ENCODE results near the gene LIFR.
"Not testable (repeated sequence)": the region's sequence is repeated elsewhere in the genome, so short reads cannot be mapped to it uniquely, and the experiment has no call there.

The LIFR gene, protein sequence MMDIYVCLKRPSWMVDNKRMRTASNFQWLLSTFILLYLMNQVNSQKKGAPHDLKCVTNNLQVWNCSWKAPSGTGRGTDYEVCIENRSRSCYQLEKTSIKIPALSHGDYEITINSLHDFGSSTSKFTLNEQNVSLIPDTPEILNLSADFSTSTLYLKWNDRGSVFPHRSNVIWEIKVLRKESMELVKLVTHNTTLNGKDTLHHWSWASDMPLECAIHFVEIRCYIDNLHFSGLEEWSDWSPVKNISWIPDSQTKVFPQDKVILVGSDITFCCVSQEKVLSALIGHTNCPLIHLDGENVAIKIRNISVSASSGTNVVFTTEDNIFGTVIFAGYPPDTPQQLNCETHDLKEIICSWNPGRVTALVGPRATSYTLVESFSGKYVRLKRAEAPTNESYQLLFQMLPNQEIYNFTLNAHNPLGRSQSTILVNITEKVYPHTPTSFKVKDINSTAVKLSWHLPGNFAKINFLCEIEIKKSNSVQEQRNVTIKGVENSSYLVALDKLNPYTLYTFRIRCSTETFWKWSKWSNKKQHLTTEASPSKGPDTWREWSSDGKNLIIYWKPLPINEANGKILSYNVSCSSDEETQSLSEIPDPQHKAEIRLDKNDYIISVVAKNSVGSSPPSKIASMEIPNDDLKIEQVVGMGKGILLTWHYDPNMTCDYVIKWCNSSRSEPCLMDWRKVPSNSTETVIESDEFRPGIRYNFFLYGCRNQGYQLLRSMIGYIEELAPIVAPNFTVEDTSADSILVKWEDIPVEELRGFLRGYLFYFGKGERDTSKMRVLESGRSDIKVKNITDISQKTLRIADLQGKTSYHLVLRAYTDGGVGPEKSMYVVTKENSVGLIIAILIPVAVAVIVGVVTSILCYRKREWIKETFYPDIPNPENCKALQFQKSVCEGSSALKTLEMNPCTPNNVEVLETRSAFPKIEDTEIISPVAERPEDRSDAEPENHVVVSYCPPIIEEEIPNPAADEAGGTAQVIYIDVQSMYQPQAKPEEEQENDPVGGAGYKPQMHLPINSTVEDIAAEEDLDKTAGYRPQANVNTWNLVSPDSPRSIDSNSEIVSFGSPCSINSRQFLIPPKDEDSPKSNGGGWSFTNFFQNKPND

DNA sequence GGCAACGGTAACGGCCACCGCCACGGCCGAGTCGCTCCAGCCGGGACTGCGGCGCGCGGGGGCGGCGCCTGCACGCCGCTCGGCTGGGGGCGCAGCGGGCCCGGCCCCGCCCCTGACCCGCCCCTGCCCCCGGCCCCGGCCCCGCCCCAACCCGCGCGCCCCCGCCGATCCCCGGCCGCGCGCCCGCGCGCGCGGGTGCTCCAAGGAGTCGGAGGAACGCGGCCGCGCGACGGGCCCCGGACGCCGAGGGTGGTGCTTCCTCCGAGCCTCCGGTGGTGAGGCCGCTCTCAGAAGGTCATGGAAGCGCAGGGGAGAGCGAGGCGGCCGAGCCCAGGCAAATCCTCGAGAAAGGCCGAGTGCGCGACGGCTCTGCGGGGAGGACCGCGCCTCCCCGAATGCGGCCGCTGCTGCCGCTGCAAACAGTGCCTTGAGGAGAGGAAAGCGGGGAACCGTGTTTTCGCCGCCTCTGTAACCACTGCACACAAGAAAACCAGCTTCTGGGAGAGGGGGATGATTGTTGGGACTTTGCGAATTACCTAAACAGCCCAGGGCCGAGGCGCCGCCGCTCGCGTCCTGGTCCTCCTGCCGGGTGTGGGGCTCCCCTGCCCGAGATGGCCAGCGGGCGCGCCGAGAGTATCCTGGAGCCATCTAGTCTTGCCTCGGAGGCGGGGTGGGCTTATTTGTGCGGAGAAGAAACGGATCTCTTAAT, at the start of gene LIFR:
LIFR (minus strand) TSS at position 48 of the 709 bp plus-strand sequence. CDS start 25,999 bp downstream, outside the sequence.
- H3K4me3 Mint-ChIP-seq, result peak within 1 kb of the TSS; percentile 89
- H3K27me3 Mint-ChIP-seq, result peaks cover 50% of the 10 kb centered on the region
- no peaks in the 10 kb centered on the region for H3K9me3 Mint-ChIP-seq
- peaks cover 1% of the 10 kb centered on the region for H3K36me3 Mint-ChIP-seq
- H3K4me1 Mint-ChIP-seq, result peaks cover 10% of the 10 kb centered on the region
- no peak within 1 kb of the TSS for H3K27ac Mint-ChIP-seq

DNA sequence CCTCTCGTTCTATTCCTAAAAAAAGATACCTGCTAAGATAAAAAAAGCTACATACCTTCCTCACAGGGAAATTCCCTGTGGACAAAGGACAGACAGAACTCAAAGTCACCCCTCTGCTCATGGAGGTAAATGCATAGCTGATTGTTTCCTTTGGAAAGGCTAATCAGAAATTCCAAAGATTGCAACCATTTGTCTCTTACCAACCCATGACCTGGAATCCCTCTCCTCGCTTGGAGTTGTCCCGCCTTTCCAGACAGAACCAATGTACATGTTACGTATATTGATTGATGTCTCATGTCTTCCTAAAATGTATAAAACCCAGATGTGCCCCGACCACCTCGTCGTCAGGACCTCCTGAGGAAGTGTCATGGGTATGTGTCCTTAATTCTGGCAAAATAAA, 49.2 kb upstream of the LIFR start:
- Mint-ChIP-seq H3K9me3 (peaks cover 1% of the 10 kb centered on the region), H3K27ac (no peak overlapping the region), H3K36me3 (no peaks in the 10 kb centered on the region), H3K4me3 (no peak overlapping the region), H3K27me3 (peaks cover 11% of the 10 kb centered on the region), H3K4me1 (no peaks in the 10 kb centered on the region)

DNA sequence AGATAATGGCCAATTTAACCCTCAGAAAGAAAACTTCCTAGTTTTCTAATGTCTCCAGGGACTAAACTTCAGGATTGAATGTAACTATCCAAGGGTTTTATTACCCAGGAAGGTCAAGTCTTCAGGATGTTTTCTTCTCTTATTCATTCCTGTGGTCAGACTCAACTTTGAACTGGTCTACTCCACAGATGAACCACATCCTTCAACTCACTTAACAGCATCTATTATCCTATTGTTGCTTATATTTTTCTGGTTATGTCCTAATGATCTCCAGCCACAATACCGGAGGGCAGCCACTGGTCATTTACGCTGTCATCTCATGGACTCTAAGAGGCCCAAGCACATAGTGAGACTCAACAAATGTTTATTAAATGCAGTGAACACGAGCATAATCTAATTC, 47.2 kb upstream of the LIFR start:
- no peak overlapping the region for H3K27ac Mint-ChIP-seq
- no peaks in the 10 kb centered on the region for H3K36me3 Mint-ChIP-seq
- no peaks in the 10 kb centered on the region for H3K4me1 Mint-ChIP-seq
- peaks cover 5% of the 10 kb centered on the region for H3K9me3 Mint-ChIP-seq
- H3K27me3 Mint-ChIP-seq, result peaks cover 10% of the 10 kb centered on the region
- no peak overlapping the region for H3K4me3 Mint-ChIP-seq

DNA sequence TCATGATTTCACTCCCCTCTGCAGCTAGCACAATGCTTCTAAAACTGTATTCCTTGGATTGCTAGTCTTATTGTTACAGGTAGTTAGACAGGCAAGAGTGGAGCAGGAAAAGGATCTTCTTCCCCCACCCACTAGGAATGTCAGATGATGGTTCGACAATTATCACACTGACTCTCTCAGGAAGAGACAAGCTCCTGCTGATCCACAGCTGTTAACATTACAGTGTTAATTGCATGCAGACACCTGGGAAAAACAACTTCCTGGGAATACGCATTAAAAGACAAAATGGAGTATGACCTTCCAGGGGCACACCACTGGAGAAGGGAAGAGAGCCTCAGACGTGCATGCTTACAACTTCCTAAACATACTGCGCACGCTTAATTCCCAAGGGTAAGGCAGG, 46.2 kb upstream of the LIFR start:
- no peaks in the 10 kb centered on the region for H3K36me3 Mint-ChIP-seq
- no peaks in the 10 kb centered on the region for H3K4me1 Mint-ChIP-seq
- no peak overlapping the region for H3K27ac Mint-ChIP-seq
- H3K4me3 Mint-ChIP-seq, result no peak overlapping the region
- H3K9me3 Mint-ChIP-seq, result peaks cover 5% of the 10 kb centered on the region
- peaks cover 11% of the 10 kb centered on the region for H3K27me3 Mint-ChIP-seq

DNA sequence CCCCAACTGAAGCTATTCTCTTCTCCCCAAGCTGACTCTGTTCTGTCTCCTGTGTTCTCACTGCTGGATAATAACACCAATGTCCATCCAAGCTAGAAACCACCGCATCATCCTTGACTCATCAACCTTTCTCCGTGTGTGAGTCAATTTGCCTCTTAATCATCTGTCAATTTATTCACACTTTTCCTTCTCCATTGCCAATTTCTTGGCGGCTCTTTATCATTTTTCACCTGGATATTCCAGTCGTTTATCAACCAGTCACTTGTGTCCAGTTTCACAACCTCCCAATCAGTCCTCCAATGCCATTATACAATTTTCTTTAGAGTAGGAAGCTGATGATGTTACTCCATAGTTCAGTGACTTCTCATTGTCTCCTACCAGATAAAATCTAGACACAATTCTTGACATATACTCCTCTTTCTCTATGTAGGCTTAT, 45.4 kb upstream of the LIFR start:
- peaks cover 17% of the 10 kb centered on the region for H3K27me3 Mint-ChIP-seq
- H3K4me3 Mint-ChIP-seq, result no peak overlapping the region
- no peaks in the 10 kb centered on the region for H3K36me3 Mint-ChIP-seq
- H3K27ac Mint-ChIP-seq, result no peak overlapping the region
- H3K9me3 Mint-ChIP-seq, result peaks cover 5% of the 10 kb centered on the region
- H3K4me1 Mint-ChIP-seq, result no peaks in the 10 kb centered on the region

DNA sequence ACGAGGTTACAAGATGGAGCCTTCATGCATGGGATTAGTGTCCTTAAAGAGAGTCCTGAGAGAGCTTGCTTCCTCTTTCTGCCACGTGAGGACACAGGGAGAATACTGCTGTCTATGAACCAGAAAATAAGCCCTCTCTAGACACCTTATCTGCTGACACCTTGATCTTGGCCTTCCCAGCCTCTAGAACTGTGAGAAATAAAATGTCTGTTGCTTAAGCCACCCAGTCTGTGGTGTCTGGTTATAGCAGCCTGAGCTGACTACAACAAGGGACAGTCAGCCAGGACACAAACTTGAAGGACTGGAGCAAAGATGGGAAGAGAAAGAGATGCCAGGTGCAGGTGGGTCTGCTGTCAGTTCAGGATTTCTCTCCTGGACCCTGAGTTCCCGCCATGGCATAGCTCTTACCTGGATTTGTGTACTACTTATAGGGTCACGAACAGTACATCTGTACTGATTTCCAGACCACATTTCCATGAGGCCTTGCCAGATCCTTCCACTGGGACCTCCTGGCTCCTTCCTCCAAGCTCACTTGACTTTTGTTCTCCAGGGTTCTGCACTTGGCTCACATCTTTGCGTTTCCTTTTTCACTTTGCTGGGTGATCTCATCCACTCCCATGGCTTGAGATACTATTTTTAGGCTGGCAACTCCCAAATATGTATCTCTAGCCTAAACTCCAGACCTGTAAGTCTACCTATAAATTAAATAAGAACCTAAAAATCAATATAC, 44.9 kb upstream of the LIFR start:
- no peak overlapping the region for H3K4me3 Mint-ChIP-seq
- no peak overlapping the region for H3K27ac Mint-ChIP-seq
- H3K9me3 Mint-ChIP-seq, result peaks cover 5% of the 10 kb centered on the region
- no peaks in the 10 kb centered on the region for H3K4me1 Mint-ChIP-seq
- H3K36me3 Mint-ChIP-seq, result no peaks in the 10 kb centered on the region
- H3K27me3 Mint-ChIP-seq, result peaks cover 17% of the 10 kb centered on the region

DNA sequence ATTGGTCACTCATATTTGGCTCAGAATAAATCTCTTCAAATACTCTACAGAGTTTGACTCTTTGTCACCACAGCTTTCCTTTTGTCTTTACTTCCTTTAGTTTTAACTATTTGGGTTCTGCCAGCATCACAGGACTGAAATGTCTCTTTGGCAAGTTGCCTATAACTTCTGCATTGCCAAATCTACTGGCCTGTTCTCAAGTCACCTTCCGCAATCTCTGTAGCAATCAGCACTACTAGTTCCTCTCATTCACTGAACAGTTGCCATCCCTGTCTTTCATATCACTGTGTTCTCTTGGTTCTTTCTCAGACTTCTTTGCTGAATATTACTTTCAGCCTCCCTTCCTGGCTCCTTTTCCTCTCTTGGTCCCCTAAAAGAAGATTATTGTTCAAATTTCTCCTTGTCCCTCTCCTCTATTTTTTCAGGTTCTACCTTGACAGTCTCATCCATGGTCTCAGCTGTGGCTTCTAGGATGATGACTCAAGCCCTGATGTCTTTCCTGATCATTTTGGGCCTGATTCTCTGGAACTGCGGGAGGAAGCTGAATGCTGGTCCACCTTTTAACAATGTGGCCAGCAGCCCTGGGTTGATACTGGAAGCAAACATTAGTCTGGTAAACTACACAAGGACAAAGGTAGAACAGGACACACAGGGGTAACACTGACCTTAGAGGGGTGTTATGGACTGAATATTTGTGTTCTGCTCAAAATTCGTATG, 44.0 kb upstream of the LIFR start:
- no peaks in the 10 kb centered on the region for H3K4me1 Mint-ChIP-seq
- H3K27me3 Mint-ChIP-seq, result peaks cover 17% of the 10 kb centered on the region
- H3K27ac Mint-ChIP-seq, result no peak overlapping the region
- no peak overlapping the region for H3K4me3 Mint-ChIP-seq
- peaks cover 5% of the 10 kb centered on the region for H3K9me3 Mint-ChIP-seq
- H3K36me3 Mint-ChIP-seq, result no peaks in the 10 kb centered on the region

DNA sequence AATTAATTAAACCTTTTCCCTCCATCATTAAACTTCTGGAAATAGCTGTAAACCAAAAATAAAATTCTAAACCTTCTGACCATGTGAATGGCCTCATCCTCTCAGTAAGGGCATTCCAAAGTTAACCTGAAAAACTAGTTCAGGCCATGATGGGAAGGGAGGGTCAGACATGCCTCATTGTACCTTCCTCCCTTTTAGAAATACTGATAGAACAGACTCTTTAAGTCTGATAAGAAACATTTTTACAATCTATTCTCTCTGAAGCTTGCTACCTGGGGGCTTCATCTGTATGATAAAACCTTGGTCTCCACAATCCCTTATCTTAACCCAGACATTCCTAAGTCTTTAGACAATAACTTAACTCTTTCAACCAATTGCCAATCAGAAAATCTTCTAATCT, 43.3 kb upstream of the LIFR start:
- H3K4me3 Mint-ChIP-seq, H3K9me3 Mint-ChIP-seq, H3K4me1 Mint-ChIP-seq, H3K27ac Mint-ChIP-seq, H3K36me3 Mint-ChIP-seq: not testable (repeated sequence)
- H3K27me3 Mint-ChIP-seq, result peaks cover 16% of the 10 kb centered on the region

DNA sequence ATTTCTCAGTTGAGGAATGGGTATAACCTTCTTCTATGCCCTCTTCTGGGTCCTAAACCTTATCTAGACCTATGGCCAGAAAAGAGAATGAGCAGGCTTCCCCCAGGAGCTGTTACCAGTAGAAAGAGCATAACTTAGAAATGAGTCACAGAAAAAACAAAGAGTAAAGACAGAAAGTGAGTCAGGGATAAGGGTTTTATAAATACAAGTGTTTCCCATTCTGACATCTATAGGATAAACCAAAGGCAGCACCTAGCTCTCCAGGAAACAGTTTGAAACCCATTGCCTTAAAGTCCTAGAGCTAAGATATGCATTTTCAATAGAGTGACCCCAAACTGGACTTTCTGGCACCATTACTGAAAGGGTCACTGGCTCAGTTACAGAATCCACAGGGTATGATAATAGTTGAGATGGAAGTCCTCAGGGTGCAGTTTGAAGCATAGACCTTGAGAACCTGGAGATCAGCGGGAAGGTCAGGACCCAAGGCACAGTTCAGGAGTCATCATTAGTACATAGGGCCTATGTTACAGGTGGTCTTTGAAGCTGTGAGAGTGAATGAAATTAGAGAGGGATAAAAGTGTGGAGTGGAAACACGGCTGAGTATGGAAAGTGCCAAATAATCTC, 42.7 kb upstream of the LIFR start:
- Mint-ChIP-seq H3K9me3 (peaks cover 5% of the 10 kb centered on the region), H3K4me1 (no peaks in the 10 kb centered on the region), H3K27me3 (peaks cover 16% of the 10 kb centered on the region), H3K36me3 (no peaks in the 10 kb centered on the region), H3K27ac (no peak overlapping the region), H3K4me3 (no peak overlapping the region)

DNA sequence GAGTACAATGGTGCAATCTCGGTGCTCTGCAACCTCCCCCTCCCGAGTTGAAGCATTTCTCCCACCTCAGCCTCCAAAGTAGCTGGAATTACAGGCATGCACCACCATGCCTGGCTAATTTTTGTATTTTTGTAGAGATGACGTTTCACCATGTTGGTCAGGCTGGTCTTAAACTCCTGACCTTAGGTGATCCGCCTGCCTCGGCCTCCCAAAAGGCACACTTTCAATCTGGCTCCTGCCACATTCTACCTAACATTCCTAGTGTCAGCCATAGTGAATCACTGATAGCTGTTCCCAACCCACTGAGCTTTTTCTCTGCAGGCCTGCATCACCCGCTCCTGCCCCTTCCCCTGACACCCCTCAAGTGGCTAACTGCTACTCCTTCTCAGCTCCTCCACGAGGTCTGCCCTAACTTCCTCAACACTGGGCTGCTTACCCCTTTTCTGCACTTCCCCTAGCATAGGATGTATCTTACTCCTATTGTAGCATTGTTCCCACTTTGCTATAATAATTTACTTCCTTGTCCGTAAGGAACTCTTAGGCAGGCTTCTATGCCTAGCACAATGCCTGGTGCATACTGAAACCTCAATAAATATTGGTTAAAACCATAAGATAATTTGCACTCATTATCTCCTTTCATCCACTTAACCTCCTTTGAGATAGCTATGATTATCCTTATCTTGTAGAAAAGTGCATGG, 42.0 kb upstream of the LIFR start:
- Mint-ChIP-seq H3K9me3 (peaks cover 5% of the 10 kb centered on the region), H3K36me3 (no peaks in the 10 kb centered on the region), H3K4me1 (no peaks in the 10 kb centered on the region), H3K4me3 (no peak overlapping the region), H3K27me3 (peaks cover 15% of the 10 kb centered on the region), H3K27ac (no peak overlapping the region)

DNA sequence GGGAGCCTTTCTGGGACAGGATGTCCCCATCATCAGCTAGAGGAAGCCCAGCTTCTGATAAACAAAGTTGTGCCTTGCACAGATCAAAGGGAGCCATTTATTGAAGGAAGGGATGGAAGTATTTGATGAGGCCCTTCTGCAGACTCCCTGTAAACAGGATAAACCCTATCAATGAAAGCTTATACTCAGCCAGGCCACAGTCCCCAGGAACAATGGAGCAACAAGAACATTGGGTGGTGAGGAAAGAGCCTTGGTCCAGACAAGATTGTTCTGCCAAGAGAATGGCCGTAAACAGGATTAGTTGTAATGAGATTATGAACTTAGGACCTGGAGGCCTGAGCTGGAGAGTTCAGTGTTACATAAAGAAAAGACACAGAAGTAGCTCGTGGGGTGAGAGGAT, 40.5 kb upstream of the LIFR start:
- H3K4me1 Mint-ChIP-seq, result no peaks in the 10 kb centered on the region
- peaks cover 5% of the 10 kb centered on the region for H3K9me3 Mint-ChIP-seq
- H3K27ac Mint-ChIP-seq, result no peak overlapping the region
- H3K4me3 Mint-ChIP-seq, result no peak overlapping the region
- H3K27me3 Mint-ChIP-seq, result peaks cover 14% of the 10 kb centered on the region
- H3K36me3 Mint-ChIP-seq, result no peaks in the 10 kb centered on the region

DNA sequence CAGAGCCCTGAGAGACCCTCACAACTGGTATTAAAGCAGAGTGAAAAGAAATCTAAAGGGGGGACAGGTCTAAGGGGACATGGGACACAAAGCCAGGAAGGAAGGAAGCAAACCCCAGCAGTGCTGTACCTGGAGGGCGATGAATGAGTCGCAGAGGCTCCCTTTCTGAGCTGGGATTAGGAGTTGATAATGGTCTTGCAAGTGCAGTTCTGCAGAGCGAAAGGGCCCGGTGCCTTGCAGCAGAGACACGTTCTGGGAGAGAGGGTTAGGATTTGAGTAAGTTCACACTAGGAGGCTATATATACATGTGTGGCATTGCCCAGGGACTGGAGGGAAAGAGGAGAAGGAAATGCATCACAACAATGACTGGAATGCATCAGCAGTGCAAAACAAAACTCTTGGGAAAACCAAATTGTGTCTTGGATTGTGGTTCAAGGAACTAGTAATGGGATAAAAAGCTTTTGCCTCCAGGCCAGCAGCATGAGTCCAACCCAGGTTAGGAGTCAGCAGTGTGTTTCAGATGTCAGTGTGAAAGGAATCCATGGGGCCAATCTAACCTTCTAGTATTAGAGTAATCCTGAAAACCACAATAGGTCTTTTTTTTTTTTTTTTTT, 38.8 kb upstream of the LIFR start:
- peaks cover 12% of the 10 kb centered on the region for H3K27me3 Mint-ChIP-seq
- no peaks in the 10 kb centered on the region for H3K36me3 Mint-ChIP-seq
- H3K27ac Mint-ChIP-seq, result no peak overlapping the region
- no peaks in the 10 kb centered on the region for H3K4me1 Mint-ChIP-seq
- no peak overlapping the region for H3K4me3 Mint-ChIP-seq
- peaks cover under 1% of the 10 kb centered on the region for H3K9me3 Mint-ChIP-seq

DNA sequence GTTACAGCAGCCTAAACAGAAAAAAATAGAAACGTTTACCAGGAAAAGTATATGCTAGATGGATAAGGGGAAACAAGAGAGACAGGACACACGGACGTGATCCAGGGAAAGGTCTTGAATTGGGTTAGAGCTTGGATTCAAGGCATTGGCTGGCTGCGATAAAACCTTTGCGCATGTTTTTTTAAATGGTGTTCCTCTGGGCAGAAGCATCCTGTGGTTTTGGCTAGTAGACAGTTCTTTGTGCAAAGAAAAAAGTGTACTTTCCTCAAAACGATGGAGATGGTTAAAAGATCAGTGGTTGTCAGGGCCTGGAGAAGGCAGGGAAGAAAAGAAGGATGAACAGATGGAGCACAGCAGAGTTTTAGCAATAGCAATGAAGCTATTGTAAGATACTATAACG, 37.5 kb upstream of the LIFR start:
- Mint-ChIP-seq H3K27me3 (peaks cover 14% of the 10 kb centered on the region), H3K36me3 (no peaks in the 10 kb centered on the region), H3K9me3 (no peaks in the 10 kb centered on the region), H3K27ac (no peak overlapping the region), H3K4me3 (no peak overlapping the region), H3K4me1 (no peaks in the 10 kb centered on the region)
